VCaP (cell line): Measurements from ENCODE around the gene CCKAR.

ENCODE experiments used
- H3K27ac ChIP-seq: fragments of 450-650 bp; 2 replicates; pipeline ENCODE4 v1.5.1; 2017
- CTCF ChIP-seq: fragments of 450-650 bp; conservative IDR thresholded peaks from 2 replicates; pipeline ENCODE4 v1.5.1; 2017; ENCODE audit warnings: mild to moderate bottlenecking, moderate library complexity

The CCKAR gene

GRCh38 chr4:26475716-26476115 is 14.6 kb downstream of the CCKAR start:
- no peak for TF ChIP-seq CTCF
- H3K27ac ChIP-seq = no peak overlapping the region

- H3K27ac ChIP-seq = no peak overlapping the region
- no peak for TF ChIP-seq CTCF
These were observed 15.7 kb downstream of the CCKAR start for GRCh38 chr4:26474551-26474950.

- no peak overlapping the region for H3K27ac ChIP-seq
- TF ChIP-seq CTCF = no peak
These were observed 16.4 kb downstream of the CCKAR start for GRCh38 chr4:26473893-26474292.

- no peak overlapping the region for H3K27ac ChIP-seq
- TF ChIP-seq CTCF = no peak
These were observed 18.4 kb downstream of the CCKAR start for GRCh38 chr4:26471890-26472289.

GRCh38 chr4:26468977-26469376 is 21.3 kb downstream of the CCKAR start:
- no peak overlapping the region for H3K27ac ChIP-seq
- no peak for TF ChIP-seq CTCF

GRCh38 chr4:26468283-26468949 is 21.9 kb downstream of the CCKAR start:
- no peak overlapping the region for H3K27ac ChIP-seq
- TF ChIP-seq CTCF = no peak

- TF ChIP-seq CTCF = no peak
- no peak overlapping the region for H3K27ac ChIP-seq
These were observed 22.6 kb downstream of the CCKAR start for GRCh38 chr4:26467724-26468123.
